ENCODE results near the gene ARMC8. TPM values are rescaled to one million over a fixed set of nuclear protein-coding genes. Genes with fewer than 3 reads are reported as not detected.

The ARMC8 gene, protein sequence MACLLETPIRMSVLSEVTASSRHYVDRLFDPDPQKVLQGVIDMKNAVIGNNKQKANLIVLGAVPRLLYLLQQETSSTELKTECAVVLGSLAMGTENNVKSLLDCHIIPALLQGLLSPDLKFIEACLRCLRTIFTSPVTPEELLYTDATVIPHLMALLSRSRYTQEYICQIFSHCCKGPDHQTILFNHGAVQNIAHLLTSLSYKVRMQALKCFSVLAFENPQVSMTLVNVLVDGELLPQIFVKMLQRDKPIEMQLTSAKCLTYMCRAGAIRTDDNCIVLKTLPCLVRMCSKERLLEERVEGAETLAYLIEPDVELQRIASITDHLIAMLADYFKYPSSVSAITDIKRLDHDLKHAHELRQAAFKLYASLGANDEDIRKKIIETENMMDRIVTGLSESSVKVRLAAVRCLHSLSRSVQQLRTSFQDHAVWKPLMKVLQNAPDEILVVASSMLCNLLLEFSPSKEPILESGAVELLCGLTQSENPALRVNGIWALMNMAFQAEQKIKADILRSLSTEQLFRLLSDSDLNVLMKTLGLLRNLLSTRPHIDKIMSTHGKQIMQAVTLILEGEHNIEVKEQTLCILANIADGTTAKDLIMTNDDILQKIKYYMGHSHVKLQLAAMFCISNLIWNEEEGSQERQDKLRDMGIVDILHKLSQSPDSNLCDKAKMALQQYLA
- 51.5 and 61.0 TPM in 2 replicates for total RNA-seq

DNA sequence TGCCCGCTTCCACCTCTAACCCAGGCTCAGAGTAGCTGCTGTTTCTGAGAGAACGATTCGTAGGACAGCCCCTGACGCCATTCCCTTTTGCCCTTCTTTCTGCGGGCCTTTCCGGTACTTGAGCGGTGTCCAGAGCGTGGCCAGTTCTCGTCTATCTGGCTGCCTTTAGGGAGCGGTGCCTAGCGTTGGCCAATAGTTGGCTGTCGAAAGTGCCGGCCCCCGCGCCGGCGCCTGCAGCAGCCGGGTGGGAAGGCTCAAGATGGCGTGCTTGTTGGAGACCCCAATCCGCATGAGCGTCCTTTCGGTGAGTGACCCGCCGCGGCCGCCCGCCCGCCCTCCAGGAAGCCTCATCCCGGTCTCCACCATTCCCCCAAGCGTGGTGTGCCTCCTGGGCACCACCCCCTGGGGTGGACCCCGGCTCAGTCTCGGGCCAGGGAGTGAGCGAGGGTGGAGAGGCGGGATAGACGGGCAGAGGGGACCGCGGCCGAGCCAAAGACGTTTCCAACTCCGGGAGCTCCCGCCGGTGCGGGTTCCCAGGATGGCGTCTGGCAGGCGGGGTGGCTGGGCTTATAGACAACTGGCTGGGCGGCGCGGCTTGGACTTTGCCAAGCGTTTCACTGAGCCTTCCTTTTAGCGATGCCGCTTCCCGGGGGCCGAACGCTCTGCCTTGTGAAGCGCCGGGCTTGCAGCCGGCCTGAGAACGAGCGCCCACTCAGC, at the start of gene ARMC8:
TSS of gene ARMC8 (plus strand) at position 6 of the 717 bp plus-strand sequence. CDS start at position 260, 254 bp downstream.

DNA sequence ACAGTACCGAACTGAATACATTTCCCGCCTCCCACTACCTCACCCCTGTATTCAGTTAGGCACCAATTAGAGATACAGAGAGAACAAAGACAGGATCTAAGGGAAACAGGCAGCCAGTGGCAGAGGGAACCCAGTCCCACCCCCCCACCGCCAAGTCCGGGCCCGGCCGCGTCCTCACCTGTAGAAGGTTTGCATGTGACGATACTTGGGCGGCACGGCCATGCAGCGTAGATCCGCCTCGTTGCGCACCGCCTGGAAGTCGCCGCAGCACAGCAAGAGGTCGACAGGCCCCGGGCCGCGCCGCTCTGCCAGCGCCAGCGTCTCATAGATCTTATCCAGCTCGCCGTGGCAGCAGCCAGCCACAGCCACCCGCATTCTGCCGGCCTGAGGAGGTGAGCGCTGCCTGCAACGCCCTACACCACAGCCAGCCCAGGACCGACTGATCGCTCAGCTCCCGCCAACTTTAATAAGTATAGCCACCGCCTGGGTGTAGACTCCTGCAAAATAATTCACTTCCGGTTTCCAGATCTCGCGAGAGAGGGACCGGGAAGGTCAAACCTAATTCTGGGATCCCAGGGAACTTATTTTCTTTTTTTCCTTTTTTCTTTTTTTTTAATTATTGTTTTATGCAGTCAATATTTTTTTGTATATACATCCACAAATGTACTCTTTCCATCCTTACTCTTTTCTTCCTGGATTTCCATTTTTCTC, 12.5 kb upstream of the ARMC8 start, which contains the start of gene DBR1:
TSS of gene DBR1 (minus strand) at position 501 of the 711 bp plus-strand sequence. CDS start at position 375, 126 bp downstream.

DNA sequence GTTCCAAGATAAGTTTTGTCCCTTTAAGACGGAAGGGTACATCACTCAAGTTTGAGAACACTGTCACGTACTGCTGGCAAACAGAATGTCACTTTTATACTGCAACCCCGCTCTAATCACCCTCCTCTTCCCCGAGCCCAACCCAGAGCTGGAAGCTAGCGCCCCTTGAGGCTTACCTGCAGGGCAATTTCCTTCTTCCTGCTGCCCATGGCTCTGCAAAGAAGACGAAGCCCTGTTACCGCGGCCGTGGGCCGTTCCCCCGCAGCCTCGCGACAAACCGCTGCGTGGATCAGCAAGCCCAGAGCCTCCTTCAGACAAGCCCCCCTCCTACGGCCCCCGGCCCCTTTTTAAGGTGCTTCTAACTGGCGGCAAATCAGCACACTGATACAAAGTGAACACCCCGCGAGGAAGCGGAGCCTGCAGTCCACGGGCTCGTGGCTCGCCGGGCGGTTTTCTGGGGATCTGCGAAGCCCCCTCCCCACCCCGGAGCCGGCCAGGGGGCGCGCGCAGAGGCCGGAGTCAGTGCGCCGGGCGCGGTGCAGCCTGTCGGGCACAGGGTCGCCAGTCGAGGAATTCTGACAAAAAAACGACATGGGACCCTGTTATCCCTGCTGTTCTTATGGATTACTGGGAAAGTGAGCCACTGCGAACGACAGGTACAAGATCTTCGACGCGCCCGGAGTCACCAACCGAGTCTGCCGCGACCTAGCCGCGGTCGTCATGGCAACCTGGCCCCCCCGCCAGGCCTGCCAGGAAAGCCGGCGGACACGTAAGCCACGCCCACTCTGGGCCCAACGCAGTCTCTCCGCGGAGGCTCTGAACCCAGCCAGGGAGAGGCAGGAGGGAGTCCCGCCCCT, 142.3 kb downstream of the ARMC8 start, which contains the start of gene NME9:
TSS of gene NME9 (minus strand) at position 725 of the 857 bp plus-strand sequence. CDS start at position 209, 516 bp downstream.

Other genes with a start within 250 kb of the ARMC8 start
- under 0.01 TPM in 1 of 2 replicates, not detected in the other for gene CLDN18, start 177.1 kb upstream of the ARMC8 start, total RNA-seq
- gene DZIP1L, start 71.7 kb upstream of the ARMC8 start, total RNA-seq = 26.3 and 34.2 TPM in 2 replicates
- gene A4GNT, start 54.9 kb upstream of the ARMC8 start, total RNA-seq = not detected in 2 replicates
- gene DBR1, start 12.4 kb upstream of the ARMC8 start, total RNA-seq = 14.4 and 20.8 TPM in 2 replicates
- 0.29 TPM in 1 of 2 replicates, not detected in the other for gene NME9, start 142.6 kb downstream of the ARMC8 start, total RNA-seq
- gene MRAS, start 161.3 kb downstream of the ARMC8 start, total RNA-seq = 20.1 and 52.4 TPM in 2 replicates
- gene ESYT3, start 247.3 kb downstream of the ARMC8 start, total RNA-seq = 0.17 TPM in 1 of 2 replicates, not detected in the other